NOMO-1 treated with dmso at 0.1 percent for 144 hours (cell line): ENCODE results near the gene AP3D1.
"Not testable (repeated sequence)": the region's sequence is repeated elsewhere in the genome, so short reads cannot be mapped to it uniquely, and the experiment has no call there.

Source experiments
- DNase-seq: peaks from one replicate; lab custom pipeline; 2025; ENCODE audit not compliant: unreplicated experiment; lab: John Stamatoyannopoulos, UW

AP3D1 gene

DNA sequence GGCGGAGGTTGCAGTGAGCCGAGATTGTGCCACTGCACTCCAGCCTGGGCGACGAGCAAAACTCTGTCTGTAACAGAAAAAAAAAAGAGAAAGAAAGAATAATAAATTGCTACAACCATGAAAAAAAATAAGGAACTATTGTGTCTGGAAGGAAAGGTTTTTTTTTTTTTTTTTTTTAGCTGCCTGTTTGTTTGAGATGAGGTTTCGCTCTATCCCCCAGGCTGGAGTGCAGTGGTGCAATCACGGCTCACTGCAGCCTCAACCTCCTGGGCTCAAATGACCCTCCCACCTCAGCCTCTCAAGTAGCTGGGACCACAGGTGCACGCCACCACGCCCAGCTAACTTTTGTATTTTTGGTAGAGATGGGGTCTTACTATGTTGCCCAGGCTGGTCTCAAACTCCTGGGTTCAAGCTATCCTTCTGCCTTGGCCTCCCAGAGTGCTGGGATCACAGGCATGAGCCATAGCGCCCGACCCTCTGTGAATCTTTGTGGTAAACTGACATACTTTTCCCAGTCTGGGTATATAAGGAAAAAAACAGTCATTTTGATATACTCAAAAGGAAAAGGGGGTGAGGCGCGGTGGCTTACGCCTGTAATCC, 59.3 kb downstream of the AP3D1 start:
- DNase-seq = not testable (repeated sequence)

- DNase-seq = no peak
These were observed 61.7 kb downstream of the AP3D1 start for GRCh38 chr19:2089727-2090053.

- no peak for DNase-seq
These were observed 62.2 kb downstream of the AP3D1 start for GRCh38 chr19:2089001-2089711.

DNA sequence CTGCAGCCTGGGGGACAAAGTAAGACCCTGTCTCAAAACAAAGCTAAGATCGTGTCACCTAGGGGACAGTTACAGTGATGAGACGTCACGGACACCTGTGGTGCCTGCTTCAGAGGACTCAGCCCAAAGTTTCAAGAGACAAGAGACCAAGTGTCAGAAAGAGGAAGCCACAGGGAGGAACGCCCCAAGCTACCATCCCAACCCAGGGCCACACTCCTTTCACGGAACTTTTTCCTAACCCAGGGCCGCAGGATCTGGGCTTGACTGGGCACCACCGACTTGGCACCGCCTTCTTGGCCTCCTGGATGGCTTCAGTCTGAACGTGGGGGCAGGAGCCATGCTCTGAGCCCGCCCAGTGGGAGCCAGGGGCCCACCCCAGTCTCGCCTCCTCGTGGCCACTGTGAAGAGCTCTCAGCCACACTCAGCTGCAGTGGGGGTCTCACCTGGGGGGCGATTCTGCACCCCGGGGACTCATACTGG, 63.7 kb downstream of the AP3D1 start:
- DNase-seq = peak; percentile 29

DNA sequence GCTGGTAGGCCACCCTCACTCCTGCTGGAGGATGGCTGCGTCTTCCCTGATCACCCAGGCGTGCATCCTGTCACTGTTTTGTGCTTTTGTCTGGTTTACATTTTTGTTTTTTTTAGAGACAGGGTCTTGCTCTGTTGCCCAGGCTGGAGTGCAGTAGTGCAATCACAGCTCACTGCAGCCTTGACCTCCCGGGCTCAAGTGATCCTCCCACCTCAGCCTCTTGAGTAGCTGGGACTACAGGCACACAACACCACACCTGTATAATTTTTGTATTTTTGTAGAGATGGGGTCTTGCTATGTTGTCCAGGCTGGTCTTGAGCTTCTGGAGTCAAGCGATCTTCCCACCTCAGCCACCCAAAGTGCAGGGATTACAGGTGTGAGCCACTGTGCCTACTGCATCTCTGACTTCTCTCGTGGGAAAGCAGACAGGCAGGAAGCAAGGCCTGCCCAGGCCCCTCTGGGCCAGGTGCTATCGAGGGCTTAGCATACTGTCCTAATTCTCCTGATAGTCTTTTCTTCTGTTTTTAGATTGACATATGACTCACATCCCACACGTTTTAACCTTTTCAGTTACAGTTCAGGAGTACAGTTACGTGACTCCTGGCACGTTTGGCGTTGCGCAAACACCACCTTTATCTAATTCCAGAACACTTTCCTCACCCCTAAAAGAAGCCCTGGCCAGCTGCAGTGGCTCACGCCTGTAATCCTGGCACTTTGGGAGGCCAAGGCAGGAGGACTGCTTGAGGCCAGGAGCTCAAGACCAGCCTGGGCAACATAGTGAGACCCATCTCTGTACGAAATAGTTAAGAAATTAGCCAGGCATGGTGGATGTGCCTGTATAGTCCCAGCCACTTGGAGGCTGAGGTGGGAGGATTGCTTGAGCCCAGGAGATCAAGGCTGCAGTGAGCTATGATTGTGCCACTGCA, 64.4 kb downstream of the AP3D1 start:
- DNase-seq = not testable (repeated sequence)

- DNase-seq = peak; percentile 99
These were observed 66.2 kb downstream of the AP3D1 start for GRCh38 chr19:2084993-2085720.

- DNase-seq = peak; percentile 38
These were observed 68.1 kb downstream of the AP3D1 start for GRCh38 chr19:2083174-2083854.

DNA sequence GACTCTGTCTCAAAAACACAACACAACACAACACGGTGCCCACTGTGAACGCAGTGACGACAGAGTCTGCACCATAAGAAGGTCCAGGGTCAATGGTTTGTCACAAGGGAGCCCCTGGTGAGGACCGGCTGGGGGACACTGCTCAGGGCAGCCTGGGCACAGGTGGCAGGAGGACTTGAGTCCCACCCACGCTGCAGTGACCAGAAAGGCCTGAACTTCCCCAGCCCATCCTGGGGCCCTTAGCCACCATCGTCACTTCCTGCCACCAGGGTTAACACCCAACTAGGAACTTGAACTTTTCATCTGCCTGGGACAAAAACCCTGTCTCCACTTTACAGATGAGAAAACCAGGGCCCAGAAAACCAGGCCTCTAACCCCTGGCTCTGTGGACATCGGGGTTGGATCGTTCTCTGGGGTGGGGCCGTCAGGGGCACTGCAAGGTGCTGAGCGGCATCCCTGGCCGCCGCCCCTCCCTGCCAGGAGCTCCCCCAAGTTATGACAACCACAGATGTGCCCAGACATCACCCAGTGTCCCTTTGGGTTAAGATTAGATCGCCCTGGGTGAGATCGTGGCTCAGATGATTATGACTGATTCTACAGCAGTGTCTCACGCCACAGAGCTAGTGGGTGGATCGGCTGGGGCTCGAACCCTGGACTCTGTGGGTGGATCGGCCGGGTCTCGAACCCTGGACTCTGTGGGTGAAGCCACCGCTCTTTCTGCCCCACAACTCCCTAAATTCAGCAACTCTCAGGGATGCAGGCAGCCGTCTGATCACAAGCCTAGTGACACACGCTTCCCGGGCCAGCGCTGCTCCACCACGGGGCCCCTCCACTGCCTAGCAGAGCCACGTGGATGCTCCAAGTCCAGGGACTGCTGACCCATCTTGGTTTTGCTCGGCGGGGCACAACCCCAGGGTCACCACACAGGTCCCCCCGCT, 69.2 kb downstream of the AP3D1 start:
- peak; percentile 66 for DNase-seq

- no peak for DNase-seq
These were observed 70.9 kb downstream of the AP3D1 start for GRCh38 chr19:2080336-2080988.

GRCh38 chr19:2079865-2080301, 71.5 kb downstream of the AP3D1 start:
- DNase-seq = no peak

DNA sequence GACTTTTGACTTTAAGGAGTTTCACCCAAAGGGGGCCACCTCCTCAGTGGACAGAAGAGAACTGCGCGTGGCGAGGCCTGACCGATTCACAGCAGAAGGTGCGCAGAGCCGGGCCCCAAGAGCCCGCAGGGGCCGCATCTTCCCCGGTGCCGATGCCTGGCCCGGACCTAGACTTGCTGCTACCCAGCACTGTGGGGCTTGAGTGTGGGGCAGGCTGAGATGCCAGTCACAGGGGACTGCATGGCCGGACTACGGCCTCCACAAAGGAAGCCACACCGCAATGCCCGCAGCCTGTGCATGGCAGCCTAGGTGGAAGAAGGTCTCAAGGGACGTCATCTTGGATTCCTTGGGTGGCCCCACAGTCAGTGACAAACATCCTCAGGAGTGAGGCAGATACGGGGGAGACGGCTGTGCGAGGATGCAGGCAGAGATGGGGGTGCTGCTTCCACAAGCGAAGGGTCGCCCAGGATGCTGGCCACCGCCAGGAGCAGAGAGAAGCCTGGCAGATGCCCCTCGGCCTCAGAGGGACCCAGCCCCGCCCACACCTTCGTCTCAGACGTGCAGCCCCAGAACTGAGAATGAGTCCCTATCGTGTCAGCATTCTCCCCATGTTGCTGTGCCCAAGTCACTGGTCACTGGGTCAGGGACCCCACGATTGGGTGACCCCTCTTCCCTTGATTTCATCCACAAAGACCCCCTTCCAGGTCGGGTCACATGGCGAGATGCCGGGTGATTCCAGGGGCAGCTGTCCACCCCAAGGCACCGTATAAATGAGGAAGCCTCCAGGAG, 72.1 kb downstream of the AP3D1 start:
- no peak for DNase-seq

DNA sequence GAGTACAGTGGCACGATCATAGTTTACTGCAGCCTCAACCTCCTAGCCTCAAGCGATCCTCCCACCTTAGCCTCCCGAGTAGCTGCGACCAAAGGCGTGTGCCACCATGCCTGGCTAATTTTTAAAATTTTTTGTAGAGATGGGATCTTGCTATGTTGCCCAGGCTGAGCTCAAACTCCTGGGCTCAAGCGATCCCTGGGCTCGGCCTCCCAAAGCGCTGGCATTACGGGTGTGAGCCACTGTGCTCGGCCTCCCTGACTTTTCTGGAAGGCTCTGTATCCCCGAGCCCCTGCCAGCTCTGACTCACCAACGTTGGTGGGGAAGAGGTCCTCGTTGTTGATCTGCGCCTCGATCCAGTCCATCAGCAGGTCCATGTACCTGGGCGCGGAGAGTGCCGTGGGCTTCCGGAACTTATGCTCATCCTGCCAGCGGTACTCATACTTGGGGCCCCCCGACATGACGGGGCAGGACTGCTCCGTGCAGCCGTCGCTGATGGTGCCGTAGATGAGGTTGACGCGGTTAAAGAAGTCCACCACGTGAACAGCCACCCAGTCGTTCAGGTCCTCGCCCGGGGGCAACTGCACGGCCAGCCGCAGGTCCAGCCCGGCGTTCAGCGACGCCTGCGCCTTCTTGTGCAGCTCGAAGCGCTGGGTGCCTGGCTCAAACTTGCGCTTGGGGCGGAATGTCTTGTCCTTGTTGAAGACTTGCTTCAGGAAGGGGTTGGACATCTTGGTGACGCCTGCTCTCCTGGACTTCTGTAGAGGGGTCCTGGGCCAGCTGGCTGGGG, 73.3 kb downstream of the AP3D1 start:
- no peak for DNase-seq

GRCh38 chr19:2077398-2077797, 74.0 kb downstream of the AP3D1 start:
- no peak for DNase-seq

- no peak for DNase-seq
These were observed 74.8 kb downstream of the AP3D1 start for GRCh38 chr19:2076526-2076944.

DNA sequence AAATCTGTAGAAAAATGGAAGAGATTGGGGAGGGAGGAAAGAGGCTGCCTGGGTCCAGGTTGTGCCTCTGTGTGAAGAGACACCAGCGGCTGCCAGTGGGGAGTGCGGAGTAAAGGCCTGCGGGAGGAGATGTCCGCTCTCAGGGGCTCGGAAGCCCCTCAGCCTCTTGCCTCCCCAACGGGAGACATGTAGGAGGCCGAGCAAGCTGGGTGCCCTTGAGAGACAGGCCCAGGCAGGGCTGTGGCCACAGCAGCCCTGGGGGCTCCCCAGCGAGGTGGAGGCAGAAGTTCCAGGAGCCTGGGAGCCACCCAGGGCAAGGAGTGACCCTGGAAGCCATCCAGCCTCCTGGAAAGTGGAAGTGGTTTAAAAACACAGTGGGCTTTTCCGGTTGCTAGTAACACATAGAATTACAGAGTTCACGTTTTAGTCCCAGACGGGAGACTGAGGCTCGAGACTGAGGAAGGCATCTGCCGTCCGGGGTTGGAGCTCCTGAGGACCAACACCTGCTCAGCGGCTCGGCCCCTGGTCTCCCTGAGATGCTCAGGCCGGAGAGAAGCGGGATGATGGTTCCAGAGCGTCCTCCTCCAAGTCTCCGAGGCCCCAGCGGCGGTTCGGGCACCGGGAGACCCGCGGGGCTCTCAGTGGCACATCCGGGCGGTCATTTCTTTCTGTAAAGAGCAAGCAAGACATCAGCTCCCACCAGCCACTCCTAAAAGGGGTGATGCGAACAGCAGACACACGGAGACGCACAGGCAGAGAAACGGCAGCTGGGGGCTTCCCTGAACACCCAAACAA, 78.4 kb downstream of the AP3D1 start:
- no peak for DNase-seq

DNA sequence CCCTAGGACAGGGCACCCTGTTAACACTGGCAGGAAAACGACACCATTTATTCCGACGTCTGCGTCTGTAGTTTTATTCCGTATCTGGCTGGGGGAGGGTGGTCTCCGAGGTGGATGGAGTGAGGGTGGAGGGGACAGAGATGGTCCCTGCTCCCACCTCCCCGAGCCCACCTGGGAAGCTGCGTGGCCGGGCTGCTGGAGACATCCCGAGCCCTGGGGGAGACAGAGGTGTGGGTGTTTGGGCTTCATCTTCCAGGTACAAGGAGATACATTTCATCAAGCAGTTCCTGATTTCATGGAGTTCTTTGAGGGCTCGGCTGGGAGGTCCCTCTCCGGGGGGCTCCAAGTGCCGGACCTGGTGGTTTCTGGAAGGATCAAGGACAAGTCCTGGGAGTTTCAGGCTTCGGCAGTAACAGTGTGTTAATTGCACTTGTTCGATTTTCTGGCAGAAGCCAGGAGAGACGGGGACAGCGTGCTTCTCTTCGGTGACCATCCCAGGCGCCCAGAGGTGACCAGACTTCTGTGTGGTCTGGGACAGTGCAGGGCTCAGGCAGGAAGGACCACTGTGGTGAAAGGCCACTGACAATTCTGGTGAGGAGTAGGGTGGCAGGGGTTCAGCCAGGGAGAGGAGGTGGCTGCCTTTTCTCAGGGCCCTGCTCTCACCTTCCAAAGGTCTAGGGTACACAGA, 80.2 kb downstream of the AP3D1 start:
- no peak for DNase-seq
